A549 treated with Mapracorat at 1 μM for 4 hours (cell line): ENCODE measurements around the gene SP1. TPM values are rescaled to one million over a fixed set of nuclear protein-coding genes. Genes with fewer than 3 reads are reported as not detected.

ENCODE experiments used
- total RNA-seq: library from RNA; stranded (reverse); fragments of 200-300 nt; extraction: Qiagen RNA extraction; gene quantifications from 5 replicates; pipeline ENCODE4 v1.2.3, GENCODE V29; 2022

Gene SP1
- total RNA-seq: 18.4 to 25.2 TPM (median 20.4 TPM) in 5 replicates

GRCh38 chr12:53380104-53380793 is at the start of gene SP1:
TSS of gene SP1 (plus strand) at chr12:53380176. CDS start at chr12:53380292, 116 bp downstream.

GRCh38 chr12:53336181-53336681 is 43.7 kb upstream of the SP1 start, which contains the start of gene SP7:
TSS of gene SP7 (minus strand) at chr12:53336354. CDS start at chr12:53335646, 708 bp downstream.

DNA sequence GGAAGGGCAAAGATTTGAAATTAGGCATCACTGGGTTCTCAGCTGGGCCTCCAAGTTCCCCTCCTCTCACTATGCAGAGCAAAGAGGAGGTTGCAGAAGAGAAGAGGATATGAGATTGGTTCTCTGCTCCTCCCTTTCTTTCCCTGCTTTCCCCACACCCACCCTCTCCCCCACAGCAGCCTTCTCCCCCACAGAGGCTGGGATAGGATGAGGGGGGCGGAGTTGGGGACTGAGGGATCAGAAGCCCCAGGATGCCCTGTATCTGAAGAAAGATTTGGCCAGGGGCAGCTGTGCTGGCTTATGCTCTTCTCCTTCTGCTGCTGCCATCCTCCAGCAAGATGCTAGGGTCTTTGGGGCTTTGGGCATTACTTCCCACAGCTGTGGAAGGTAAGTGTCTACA is 43.6 kb downstream of the SP1 start, which contains the start of gene AMHR2:
Gene AMHR2, plus strand, starts transcription at position 259 of the 400 bp plus-strand sequence. Its CDS starts 80 bp downstream, at position 339.

DNA sequence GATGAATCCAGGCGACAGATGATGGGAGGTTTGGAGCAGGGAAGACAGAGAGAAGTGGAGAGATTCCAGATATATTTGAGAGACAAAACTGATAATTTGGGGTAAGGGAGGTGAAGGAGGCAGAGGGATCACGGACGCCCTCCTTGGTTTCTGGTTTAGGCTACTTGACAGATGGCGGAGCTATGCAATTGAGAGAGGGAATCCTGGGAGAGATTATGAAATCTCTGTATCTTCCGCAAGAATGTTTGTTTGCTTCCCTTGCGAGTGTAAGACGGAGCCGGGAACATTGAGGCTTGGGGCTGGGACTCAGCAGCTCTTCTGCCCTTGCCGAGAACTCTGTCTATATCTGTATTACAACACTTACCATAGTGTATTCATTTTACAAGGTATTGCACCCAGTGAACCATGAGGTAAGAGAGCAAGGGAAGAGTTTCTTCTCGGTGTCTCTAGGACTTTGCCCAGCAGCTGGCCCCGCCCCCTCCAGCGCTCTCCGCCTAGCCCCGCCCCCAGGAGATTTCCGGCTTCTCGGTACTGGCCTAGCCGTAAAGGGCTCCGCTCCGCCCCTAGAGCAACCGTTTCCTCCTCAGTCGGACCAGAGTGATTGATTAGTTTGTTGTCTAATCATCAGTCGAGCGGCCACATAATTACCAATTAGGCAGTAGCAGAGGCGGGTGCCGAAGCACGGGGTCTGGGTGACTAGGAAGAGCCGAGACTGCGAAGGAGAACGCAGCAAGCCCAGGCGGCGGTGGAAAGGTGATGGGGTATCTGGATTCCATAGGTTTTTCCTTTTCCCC is 61.3 kb downstream of the SP1 start, which contains the start of gene PRR13:
Gene PRR13, plus strand, starts transcription at position 695 of the 794 bp plus-strand sequence. CDS start 981 bp downstream, outside the sequence.

DNA sequence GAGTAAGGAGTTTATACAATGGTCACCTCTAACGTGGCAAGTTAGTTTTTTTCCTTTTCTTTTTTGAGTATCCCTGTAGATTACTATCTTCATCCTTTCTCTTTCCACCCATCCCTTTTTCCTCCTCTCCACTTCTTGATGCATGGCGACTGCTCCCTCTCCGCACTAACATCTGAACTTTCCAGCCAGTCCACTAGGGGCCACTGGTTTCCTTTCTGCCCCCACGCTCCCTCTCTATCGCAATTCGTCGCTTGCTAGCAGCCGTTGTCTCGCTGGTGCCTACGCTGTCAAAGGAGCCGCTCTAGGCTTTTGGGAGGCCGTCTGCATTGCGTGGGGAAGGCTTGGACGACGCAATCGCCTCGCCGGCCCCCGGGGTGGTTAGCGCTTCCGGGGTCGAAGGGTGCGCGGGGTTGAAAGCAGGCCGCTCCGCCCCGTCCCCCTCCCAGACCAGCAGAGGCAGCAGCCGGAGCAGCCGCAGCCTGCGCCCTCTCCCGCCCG is 71.7 kb downstream of the SP1 start, which contains the start of gene PCBP2:
Gene PCBP2, plus strand, starts transcription at position 442 of the 498 bp plus-strand sequence. CDS start 2,699 bp downstream, outside the sequence.

Other genes with a start within 250 kb of the SP1 start
- 10.9 to 16.1 TPM (median 13.8 TPM) in 5 replicates for gene ZNF740, start 199.5 kb upstream of the SP1 start, total RNA-seq
- 4.4 to 9.9 TPM (median 6.6 TPM) in 5 replicates for gene CSAD, start 199.3 kb upstream of the SP1 start, total RNA-seq
- 0.35 to 0.84 TPM (median 0.55 TPM) in 5 replicates for gene ITGB7, start 172.9 kb upstream of the SP1 start, total RNA-seq
- gene RARG, start 148.0 kb upstream of the SP1 start, total RNA-seq: 19.2 to 26.6 TPM (median 24.6 TPM) in 5 replicates
- gene ESPL1, start 111.9 kb upstream of the SP1 start, total RNA-seq: 15.5 to 21.8 TPM (median 19.0 TPM) in 5 replicates
- gene PFDN5, start 84.6 kb upstream of the SP1 start, total RNA-seq: 476 to 584 TPM (median 513 TPM) in 5 replicates
- 70.1 to 96.3 TPM (median 90.1 TPM) in 5 replicates for gene MYG1, start 80.5 kb upstream of the SP1 start, total RNA-seq
- gene AAAS, start 58.6 kb upstream of the SP1 start, total RNA-seq: 69.8 to 82.5 TPM (median 75.9 TPM) in 5 replicates
- 0.09 TPM in 1 of 5 replicates, not detected in the others for gene SP7, start 43.8 kb upstream of the SP1 start, total RNA-seq
- 0.67 to 1.8 TPM (median 1.2 TPM) in 5 replicates for gene AMHR2, start 43.7 kb downstream of the SP1 start, total RNA-seq
- 286 to 362 TPM (median 330 TPM) in 5 replicates for gene PRR13, start 61.6 kb downstream of the SP1 start, total RNA-seq
- 590 to 639 TPM (median 617 TPM) in 5 replicates for gene PCBP2, start 71.9 kb downstream of the SP1 start, total RNA-seq
- 10.8 to 16.6 TPM (median 13.1 TPM) in 5 replicates for gene MAP3K12, start 119.3 kb downstream of the SP1 start, total RNA-seq
- gene TARBP2, start 121.1 kb downstream of the SP1 start, total RNA-seq: 40.4 to 57.8 TPM (median 53.9 TPM) in 5 replicates
- not detected in 5 replicates for gene NPFF, start 127.3 kb downstream of the SP1 start, total RNA-seq
- gene ATF7, start 246.2 kb downstream of the SP1 start, total RNA-seq: 16.4 to 21.1 TPM (median 17.4 TPM) in 5 replicates